NT2/D1 (cell line): ENCODE data around the gene TMEM235.

Experiments used
- DNase-seq: peaks from one replicate; pipeline ENCODE4 v3.0.0-alpha.2; 2011; ENCODE audit warnings: low read depth, low spot score
- H3K27me3 ChIP-seq: 2 replicates; pipeline ENCODE4 v1.6.0; 2011; ENCODE audit warnings: mild to moderate bottlenecking; ENCODE audit not compliant: insufficient read length, insufficient read depth
- H3K36me3 ChIP-seq: 2 replicates; pipeline ENCODE4 v1.6.1; 2011; ENCODE audit warnings: mild to moderate bottlenecking, low read length, mixed read lengths; ENCODE audit not compliant: insufficient read depth, insufficient read length
- H3K4me1 ChIP-seq: 2 replicates; pipeline ENCODE4 v1.5.1; 2011; ENCODE audit not compliant: insufficient read depth, insufficient read length
- H3K4me3 ChIP-seq: 2 replicates; pipeline ENCODE4 v1.5.1; 2011; ENCODE audit warnings: low read depth; ENCODE audit not compliant: insufficient read length
- H3K9ac ChIP-seq: 2 replicates; pipeline ENCODE4 v1.6.0; 2011; ENCODE audit warnings: low read depth; ENCODE audit not compliant: insufficient read length
- H3K9me3 ChIP-seq: 2 replicates; pipeline ENCODE4 v1.5.1; 2011; ENCODE audit warnings: mild to moderate bottlenecking, low read length; ENCODE audit not compliant: insufficient read depth
- SUZ12 ChIP-seq: IDR thresholded peaks from 2 replicates; pipeline ENCODE4 v1.6.1; 2011; ENCODE audit not compliant: insufficient read length, insufficient read depth; ENCODE audit errors: extremely low read depth
- YY1 ChIP-seq: IDR thresholded peaks from 2 replicates; pipeline ENCODE4 v1.6.1; 2011; ENCODE audit not compliant: insufficient read length, insufficient read depth
- ZNF274 ChIP-seq: IDR thresholded peaks from 2 replicates; pipeline ENCODE4 v1.6.1; 2011; ENCODE audit warnings: mild to moderate bottlenecking, low read depth, low read length

The TMEM235 gene

GRCh38 chr17:78219396-78220150 lies 11.9 kb upstream of the TMEM235 start:
- TF ChIP-seq ZNF274 = no peak
- no peak for TF ChIP-seq SUZ12
- TF ChIP-seq YY1 = no peak
- DNase-seq = no peak
- peaks cover 72% of the 10 kb centered on the region for H3K36me3 ChIP-seq
- peak overlapping the region; percentile 53 for H3K9ac ChIP-seq
- no peak overlapping the region for H3K4me3 ChIP-seq
- peaks cover 9% of the 10 kb centered on the region for H3K4me1 ChIP-seq
- H3K9me3 ChIP-seq = no peaks in the 10 kb centered on the region
- H3K27me3 ChIP-seq = no peaks in the 10 kb centered on the region

GRCh38 chr17:78223061-78223460 lies 8.4 kb upstream of the TMEM235 start:
- Histone ChIP-seq H3K9ac (no peak overlapping the region), H3K9me3 (no peaks in the 10 kb centered on the region), H3K27me3 (no peaks in the 10 kb centered on the region), H3K36me3 (peaks cover 58% of the 10 kb centered on the region), H3K4me3 (no peak overlapping the region), H3K4me1 (peaks cover 9% of the 10 kb centered on the region)
- no peak for DNase-seq
- TF ChIP-seq YY1 (no peak), ZNF274 (no peak), SUZ12 (no peak)

- TF ChIP-seq YY1 = no peak
- TF ChIP-seq SUZ12 = no peak
- TF ChIP-seq ZNF274 = no peak
- no peaks in the 10 kb centered on the region for H3K27me3 ChIP-seq
- no peak overlapping the region for H3K9ac ChIP-seq
- peaks cover 58% of the 10 kb centered on the region for H3K36me3 ChIP-seq
- no peaks in the 10 kb centered on the region for H3K9me3 ChIP-seq
- no peak for DNase-seq
- H3K4me1 ChIP-seq = peaks cover 9% of the 10 kb centered on the region
- no peak overlapping the region for H3K4me3 ChIP-seq
Measured at GRCh38 chr17:78223765-78224164, 7.7 kb upstream of the TMEM235 start.

GRCh38 chr17:78224231-78225087 lies 7.0 kb upstream of the TMEM235 start:
- DNase-seq = no peak

GRCh38 chr17:78225088-78225865 lies 6.2 kb upstream of the TMEM235 start:
- H3K36me3 ChIP-seq = peaks cover 51% of the 10 kb centered on the region
- TF ChIP-seq SUZ12 = no peak
- no peak for TF ChIP-seq ZNF274
- TF ChIP-seq YY1 = no peak
- no peak for DNase-seq

More at GRCh38 chr17:78224231-78225087, 7.0 kb upstream of the TMEM235 start:
- H3K9me3 ChIP-seq = no peaks in the 10 kb centered on the region
- H3K36me3 ChIP-seq = peaks cover 55% of the 10 kb centered on the region
- H3K4me1 ChIP-seq = peaks cover 7% of the 10 kb centered on the region
- no peaks in the 10 kb centered on the region for H3K27me3 ChIP-seq
- H3K9ac ChIP-seq = no peak overlapping the region
- no peak for TF ChIP-seq SUZ12
- TF ChIP-seq ZNF274 = no peak
- no peak for TF ChIP-seq YY1
- H3K4me3 ChIP-seq = no peak overlapping the region

DNA sequence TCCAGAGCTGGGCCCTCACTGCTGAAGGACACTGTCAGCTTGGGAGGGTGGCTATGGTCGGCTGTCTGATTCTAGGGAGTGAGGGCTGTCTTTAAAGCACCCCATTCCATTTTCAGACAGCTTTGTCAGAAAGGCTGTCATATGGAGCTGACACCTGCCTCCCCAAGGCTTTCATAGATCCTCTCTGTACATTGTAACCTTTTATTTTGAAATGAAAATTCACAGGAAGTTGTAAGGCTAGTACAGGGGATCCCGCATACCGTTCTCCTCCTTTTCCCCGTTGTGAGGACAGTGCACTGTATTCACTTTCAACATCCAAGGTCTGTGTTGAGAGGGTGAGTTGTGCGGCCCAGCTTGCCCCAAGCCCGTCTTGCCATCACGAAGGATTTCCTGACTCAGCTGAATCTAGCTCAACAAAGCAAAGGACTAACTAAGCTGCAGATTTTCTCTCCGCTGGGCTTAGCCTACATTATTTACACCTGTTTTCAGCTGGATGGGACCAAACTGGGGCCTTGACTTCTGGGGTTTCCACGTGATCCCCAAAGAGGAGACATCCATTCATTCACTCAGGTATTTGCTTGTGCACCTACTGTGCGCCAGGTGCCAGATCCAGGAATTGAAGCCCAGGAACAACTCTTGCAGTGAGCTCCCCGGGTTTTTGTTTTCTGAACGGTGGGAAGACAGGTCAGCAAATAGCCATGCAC lies 5.2 kb upstream of the TMEM235 start:
- TF ChIP-seq YY1 (no peak), SUZ12 (no peak), ZNF274 (no peak)
- H3K9ac ChIP-seq = no peak overlapping the region
- no peaks in the 10 kb centered on the region for H3K9me3 ChIP-seq
- H3K27me3 ChIP-seq = peaks cover 11% of the 10 kb centered on the region
- no peak overlapping the region for H3K4me3 ChIP-seq
- DNase-seq = no peak
- H3K4me1 ChIP-seq = peaks cover 6% of the 10 kb centered on the region
- peaks cover 41% of the 10 kb centered on the region for H3K36me3 ChIP-seq

More at GRCh38 chr17:78225088-78225865, 6.2 kb upstream of the TMEM235 start:
- H3K4me1 ChIP-seq = peaks cover 6% of the 10 kb centered on the region
- H3K4me3 ChIP-seq = no peak overlapping the region
- H3K9me3 ChIP-seq = no peaks in the 10 kb centered on the region
- no peak overlapping the region for H3K9ac ChIP-seq
- peaks cover 2% of the 10 kb centered on the region for H3K27me3 ChIP-seq
